ENCODE measurements around the gene CCDC192.
"Not testable (repeated sequence)": the region's sequence is repeated elsewhere in the genome, so short reads cannot be mapped to it uniquely, and the experiment has no call there.

CCDC192 gene

GRCh38 chr5:127667926-127668325 lies 35.3 kb upstream of the CCDC192 start:
- Histone ChIP-seq H2AFZ (ENCODE audit: low read depth, low read length, severe bottlenecking) (no peak overlapping the region), H4K20me1 (ENCODE audit: low read depth, low read length) (no peaks in the 10 kb centered on the region), H3K9ac (ENCODE audit: low read length) (no peak overlapping the region), H3K9me2 (replicated peaks; ENCODE audit: insufficient read depth, low read length) (no peaks in the 10 kb centered on the region), H3K4me2 (ENCODE audit: low read depth, low read length, poor library complexity, severe bottlenecking) (no peak overlapping the region), H3K79me2 (ENCODE audit: insufficient read depth, low read length) (no peaks in the 10 kb centered on the region), H3F3A (ENCODE audit: insufficient read depth) (no peaks in the 10 kb centered on the region), H3K4me3 (ENCODE audit: insufficient read depth, low read length, poor library complexity, severe bottlenecking) (no peak overlapping the region), H3K36me3 (ENCODE audit: low read length) (no peaks in the 10 kb centered on the region), H3K27ac (ENCODE audit: low read depth, low read length) (no peak overlapping the region), H3K27me3 (ENCODE audit: low read length) (no peaks in the 10 kb centered on the region), H3K9me3 (ENCODE audit: insufficient read depth, low read length) (no peaks in the 10 kb centered on the region)
- TF ChIP-seq, protein P1, sequence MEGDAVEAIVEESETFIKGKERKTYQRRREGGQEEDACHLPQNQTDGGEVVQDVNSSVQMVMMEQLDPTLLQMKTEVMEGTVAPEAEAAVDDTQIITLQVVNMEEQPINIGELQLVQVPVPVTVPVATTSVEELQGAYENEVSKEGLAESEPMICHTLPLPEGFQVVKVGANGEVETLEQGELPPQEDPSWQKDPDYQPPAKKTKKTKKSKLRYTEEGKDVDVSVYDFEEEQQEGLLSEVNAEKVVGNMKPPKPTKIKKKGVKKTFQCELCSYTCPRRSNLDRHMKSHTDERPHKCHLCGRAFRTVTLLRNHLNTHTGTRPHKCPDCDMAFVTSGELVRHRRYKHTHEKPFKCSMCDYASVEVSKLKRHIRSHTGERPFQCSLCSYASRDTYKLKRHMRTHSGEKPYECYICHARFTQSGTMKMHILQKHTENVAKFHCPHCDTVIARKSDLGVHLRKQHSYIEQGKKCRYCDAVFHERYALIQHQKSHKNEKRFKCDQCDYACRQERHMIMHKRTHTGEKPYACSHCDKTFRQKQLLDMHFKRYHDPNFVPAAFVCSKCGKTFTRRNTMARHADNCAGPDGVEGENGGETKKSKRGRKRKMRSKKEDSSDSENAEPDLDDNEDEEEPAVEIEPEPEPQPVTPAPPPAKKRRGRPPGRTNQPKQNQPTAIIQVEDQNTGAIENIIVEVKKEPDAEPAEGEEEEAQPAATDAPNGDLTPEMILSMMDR (IDR thresholded peaks at IDR 0.05; ENCODE audit: insufficient read depth, low read length, poor library complexity, severe bottlenecking) = no peak
- no peak for TF ChIP-seq EZH2phosphoT487 (conservative IDR thresholded peaks at IDR 0.05; ENCODE audit: low read length)

GRCh38 chr5:127671218-127671617 lies 32.0 kb upstream of the CCDC192 start:
- H3K4me2 ChIP-seq (ENCODE audit: low read depth, low read length, poor library complexity, severe bottlenecking) = no peak overlapping the region
- no peaks in the 10 kb centered on the region for H3K9me2 ChIP-seq (replicated peaks; ENCODE audit: insufficient read depth, low read length)
- no peaks in the 10 kb centered on the region for H3K27me3 ChIP-seq (ENCODE audit: low read length)
- no peaks in the 10 kb centered on the region for H3F3A ChIP-seq (ENCODE audit: insufficient read depth)
- no peak overlapping the region for H3K4me3 ChIP-seq (ENCODE audit: insufficient read depth, low read length, poor library complexity, severe bottlenecking)
- no peak overlapping the region for H2AFZ ChIP-seq (ENCODE audit: low read depth, low read length, severe bottlenecking)
- H3K79me2 ChIP-seq (ENCODE audit: insufficient read depth, low read length) = no peaks in the 10 kb centered on the region
- TF ChIP-seq, protein P1 (IDR thresholded peaks at IDR 0.05; ENCODE audit: insufficient read depth, low read length, poor library complexity, severe bottlenecking) = no peak
- TF ChIP-seq EZH2phosphoT487 (conservative IDR thresholded peaks at IDR 0.05; ENCODE audit: low read length) = no peak
- no peaks in the 10 kb centered on the region for H3K9me3 ChIP-seq (ENCODE audit: insufficient read depth, low read length)
- H4K20me1 ChIP-seq (ENCODE audit: low read depth, low read length) = no peaks in the 10 kb centered on the region
- H3K27ac ChIP-seq (ENCODE audit: low read depth, low read length) = no peak overlapping the region
- H3K36me3 ChIP-seq (ENCODE audit: low read length) = no peaks in the 10 kb centered on the region
- H3K9ac ChIP-seq (ENCODE audit: low read length) = no peak overlapping the region

GRCh38 chr5:127673117-127673800 lies 29.9 kb upstream of the CCDC192 start:
- no peak overlapping the region for H3K9ac ChIP-seq (ENCODE audit: low read length)
- H3K4me2 ChIP-seq (ENCODE audit: low read depth, low read length, poor library complexity, severe bottlenecking) = no peak overlapping the region
- H3F3A ChIP-seq (ENCODE audit: insufficient read depth) = no peaks in the 10 kb centered on the region
- no peak for TF ChIP-seq EZH2phosphoT487 (conservative IDR thresholded peaks at IDR 0.05; ENCODE audit: low read length)
- H3K4me3 ChIP-seq (ENCODE audit: insufficient read depth, low read length, poor library complexity, severe bottlenecking) = no peak overlapping the region
- H3K27ac ChIP-seq (ENCODE audit: low read depth, low read length) = no peak overlapping the region
- H4K20me1 ChIP-seq (ENCODE audit: low read depth, low read length) = no peaks in the 10 kb centered on the region
- H2AFZ ChIP-seq (ENCODE audit: low read depth, low read length, severe bottlenecking) = no peak overlapping the region
- H3K79me2 ChIP-seq (ENCODE audit: insufficient read depth, low read length) = no peaks in the 10 kb centered on the region
- H3K27me3 ChIP-seq (ENCODE audit: low read length) = no peaks in the 10 kb centered on the region
- H3K9me2 ChIP-seq (replicated peaks; ENCODE audit: insufficient read depth, low read length) = no peaks in the 10 kb centered on the region
- no peaks in the 10 kb centered on the region for H3K36me3 ChIP-seq (ENCODE audit: low read length)
- no peaks in the 10 kb centered on the region for H3K9me3 ChIP-seq (ENCODE audit: insufficient read depth, low read length)

DNA sequence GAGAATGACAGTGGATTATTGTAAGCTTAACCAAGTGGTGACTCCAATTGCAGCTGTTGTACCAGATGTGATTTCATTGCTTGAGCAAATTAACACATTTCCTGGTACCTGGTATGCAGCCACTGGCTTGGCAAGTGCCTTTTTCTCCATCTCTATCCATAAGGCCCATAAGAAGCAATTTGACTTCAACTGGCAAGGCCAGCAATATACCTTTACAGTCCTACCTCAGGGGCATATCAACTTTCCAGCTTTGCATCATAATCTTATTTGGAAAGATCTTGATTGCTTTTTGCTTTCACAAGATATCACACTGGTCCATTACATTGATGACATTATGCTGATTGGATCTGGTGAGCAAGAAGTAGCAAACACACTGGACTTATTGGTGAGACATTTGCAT lies 26.2 kb upstream of the CCDC192 start:
- not testable (repeated sequence) for H3F3A ChIP-seq (ENCODE audit: insufficient read depth)

DNA sequence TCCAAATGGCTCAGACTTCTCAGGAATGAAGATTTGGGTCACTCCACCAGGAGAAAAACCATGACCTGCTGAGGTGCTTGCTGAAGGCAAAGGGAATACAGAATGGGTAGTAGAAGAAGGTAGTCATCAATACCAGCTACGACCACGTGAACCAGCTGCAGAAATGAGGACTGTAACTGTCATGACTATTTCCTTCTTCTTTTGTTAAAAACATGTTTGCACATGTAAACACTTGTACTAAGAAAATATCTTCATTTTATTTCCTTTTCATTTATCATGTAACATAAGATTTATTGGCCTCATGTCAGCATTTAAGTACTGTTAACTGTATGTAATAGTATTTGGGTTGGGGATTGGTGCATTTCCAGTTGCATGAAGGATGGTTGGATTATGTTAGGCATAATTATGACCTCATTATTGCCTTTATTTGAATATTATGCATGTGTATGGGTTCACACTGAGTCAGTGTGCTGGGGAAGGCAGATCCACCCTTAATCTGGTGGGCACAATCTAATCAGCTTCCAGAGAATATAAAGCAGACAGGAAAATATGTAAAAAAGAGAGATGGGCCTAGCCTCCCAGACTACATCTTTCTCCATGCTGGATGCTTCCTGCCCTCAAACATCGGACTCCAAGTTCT lies 23.4 kb upstream of the CCDC192 start:
- not testable (repeated sequence) for H3K9ac ChIP-seq (ENCODE audit: low read length); H4K20me1 ChIP-seq (ENCODE audit: low read depth, low read length); H3K9me2 ChIP-seq (replicated peaks; ENCODE audit: insufficient read depth, low read length); H2AFZ ChIP-seq (ENCODE audit: low read depth, low read length, severe bottlenecking); H3K4me3 ChIP-seq (ENCODE audit: insufficient read depth, low read length, poor library complexity, severe bottlenecking); H3K36me3 ChIP-seq (ENCODE audit: low read length); H3K79me2 ChIP-seq (ENCODE audit: insufficient read depth, low read length); H3K9me3 ChIP-seq (ENCODE audit: insufficient read depth, low read length); H3K27ac ChIP-seq (ENCODE audit: low read depth, low read length); H3K4me2 ChIP-seq (ENCODE audit: low read depth, low read length, poor library complexity, severe bottlenecking); H3F3A ChIP-seq (ENCODE audit: insufficient read depth); H3K27me3 ChIP-seq (ENCODE audit: low read length)

More for the DNA sequence above, 26.2 kb upstream of the CCDC192 start:
- H3K27me3 ChIP-seq (ENCODE audit: low read length); H3K4me3 ChIP-seq (ENCODE audit: insufficient read depth, low read length, poor library complexity, severe bottlenecking); H3K36me3 ChIP-seq (ENCODE audit: low read length); H3K4me2 ChIP-seq (ENCODE audit: low read depth, low read length, poor library complexity, severe bottlenecking); H3K9me2 ChIP-seq (replicated peaks; ENCODE audit: insufficient read depth, low read length); H3K9me3 ChIP-seq (ENCODE audit: insufficient read depth, low read length); H3K9ac ChIP-seq (ENCODE audit: low read length); H3K79me2 ChIP-seq (ENCODE audit: insufficient read depth, low read length); H2AFZ ChIP-seq (ENCODE audit: low read depth, low read length, severe bottlenecking); H4K20me1 ChIP-seq (ENCODE audit: low read depth, low read length); H3K27ac ChIP-seq (ENCODE audit: low read depth, low read length): not testable (repeated sequence)

All from SU-DHL-6 (cell line).